ENCODE data around the gene SIMC1.

GRCh38 chr5:176381423-176381822, 143.2 kb downstream of the SIMC1 start:
- no peak for TF ChIP-seq CTCF (IDR thresholded peaks at IDR 0.05)
- no peak for TF ChIP-seq POLR2A (IDR thresholded peaks at IDR 0.05)
